ENCODE results near the gene GSG1L2. TPM values are rescaled to one million over a fixed set of nuclear protein-coding genes. Genes with fewer than 3 reads are reported as not detected.
A peak's percentile ranks its signal among the peaks of the same experiment; 100 is the strongest.

GSG1L2 gene
- polyA plus RNA-seq, 2 of the 4 experiments (the other 2 are of a cell fraction), result not detected

- TF ChIP-seq FOXS1 (CRISPR knock-in tag; IDR thresholded peaks at IDR 0.05) (no peak), E2F6 (IDR thresholded peaks at IDR 0.05; ENCODE audit: borderline replicate concordance, low read depth) (no peak), ELK1 (IDR thresholded peaks at IDR 0.05; ENCODE audit: low read depth, low read length) (no peak), ZNF302 (CRISPR knock-in tag; IDR thresholded peaks at IDR 0.05) (no peak), EHMT2 (IDR thresholded peaks at IDR 0.05; ENCODE audit: low read depth) (no peak), HDAC2 (IDR thresholded peaks at IDR 0.05) (no peak), NR3C1 (IDR thresholded peaks at IDR 0.05) (no peak), BHLHE40 (IDR thresholded peaks at IDR 0.05; ENCODE audit: low read depth, low read length) (no peak), GATA3 (IDR thresholded peaks at IDR 0.05; ENCODE audit: borderline replicate concordance) (no peak), CHD4 (IDR thresholded peaks at IDR 0.05; ENCODE audit: borderline replicate concordance) (no peak), PBX3 (IDR thresholded peaks at IDR 0.05) (no peak), RAD21 (conservative IDR thresholded peaks at IDR 0.05 in 1 of 2, IDR thresholded peaks at IDR 0.05 in 1 of 2) (no peak), CHD2 (IDR thresholded peaks at IDR 0.05; ENCODE audit: low read length, partially characterized antibody) (no peak), SREBF2 (IDR thresholded peaks at IDR 0.05) (no peak), RCOR1 (IDR thresholded peaks at IDR 0.05; ENCODE audit: low read depth, low read length) (no peak), FOSL2 (IDR thresholded peaks at IDR 0.05) (no peak), FOSL2 (CRISPR knock-in tag; IDR thresholded peaks at IDR 0.05) (no peak)
- FAIRE-seq (no peak), DNase-seq (ENCODE audit: low read depth in 1 of 2, low spot score in 1 of 2) (no peak), ATAC-seq (no peak)
- ChIA-PET POLR2A (no interaction called here), CTCF (interaction anchor here (0.6 to 2.9 kb wide), 9 partner anchors 10 to 517 kb away, joined by 3 to 8 read pairs (median 5); no protein-coding TSS in a partner anchor)
- 83% methylated on average over 21 of the region's 21 CpGs for WGBS (ENCODE audit: missing lambda C conversion rate)
- H3K27ac ChIP-seq, result peak within 1 kb of the TSS; percentile 22 to 72; a peak in 5 of 6 replicates
- no peak within 1 kb of the TSS for H3K4me3 ChIP-seq
- no peak within 1 kb of the TSS for H3K4me2 ChIP-seq
- H3K9me3 ChIP-seq, result no peaks in the 10 kb centered on the region
- H3K4me1 ChIP-seq, result peaks cover 30% of the 10 kb centered on the region
These were observed 3.8 kb upstream of the GSG1L2 start, which contains the start of gene GLP2R for GRCh38 chr17:9825641-9826150. Gene GLP2R (plus strand): TSS chr17:9825924. CDS start chr17:9826064, 140 bp downstream.

GRCh38 chr17:9824797-9825338, 3.0 kb upstream of the GSG1L2 start:
- H3K4me2 ChIP-seq, result no peak overlapping the region
- TF ChIP-seq CHD4 (IDR thresholded peaks at IDR 0.05; ENCODE audit: borderline replicate concordance) (no peak), ZFP36 (IDR thresholded peaks at IDR 0.05; ENCODE audit: borderline replicate concordance, partially characterized antibody) (peak; percentile 51), CTCF (IDR thresholded peaks at IDR 0.05) (no peak)
- POLR2A ChIA-PET, result no interaction called here
- H3K27ac ChIP-seq, result peak overlapping the region; percentile 22 to 72; a peak in 5 of 6 replicates
- peaks cover 30% of the 10 kb centered on the region for H3K4me1 ChIP-seq
- WGBS (ENCODE audit: missing lambda C conversion rate), result 79% methylated on average over 8 of the region's 8 CpGs
- no peak overlapping the region for H3K4me3 ChIP-seq
- ATAC-seq (no peak), DNase-seq (ENCODE audit: low read depth in 1 of 2, low spot score in 1 of 2) (no peak), FAIRE-seq (peak; percentile 39)
- no peaks in the 10 kb centered on the region for H3K9me3 ChIP-seq
- CTCF ChIA-PET, result interaction anchor here (0.7 to 2.9 kb wide), 9 partner anchors 9 to 106 kb away, joined by 3 to 8 read pairs (median 5); no protein-coding TSS in a partner anchor

Measured in A549 (cell line).